ENCODE data around the gene HMHB1. TPM values are rescaled to one million over a fixed set of nuclear protein-coding genes. Genes with fewer than 3 reads are reported as not detected.

HMHB1 gene
- polyA plus RNA-seq, 1 donor from 2014 or later: not detected

- Histone ChIP-seq H3F3A (ENCODE audit: insufficient read depth, low read length, poor library complexity, severe bottlenecking) (no peaks in the 10 kb centered on the region), H3K79me2 (replicated peaks; ENCODE audit: insufficient read depth, low read length) (no peaks in the 10 kb centered on the region), H3K27ac (ENCODE audit: low read length) (no peak overlapping the region), H3K27me3 (ENCODE audit: insufficient read depth, low read depth, low read length) (no peaks in the 10 kb centered on the region), H2AFZ (ENCODE audit: low read depth, low read length) (no peak overlapping the region), H3K9ac (ENCODE audit: low read length) (no peak overlapping the region), H3K4me2 (ENCODE audit: low read length) (no peak overlapping the region), H3K4me3 (ENCODE audit: low read length) (no peak overlapping the region), H3K36me3 (ENCODE audit: insufficient read depth, low read length) (no peaks in the 10 kb centered on the region), H3K9me2 (ENCODE audit: insufficient read depth, low read length) (no peaks in the 10 kb centered on the region), H4K20me1 (ENCODE audit: insufficient read depth) (no peaks in the 10 kb centered on the region), H3K9me3 (ENCODE audit: low read length) (no peaks in the 10 kb centered on the region)
- TF ChIP-seq RAD21 (conservative IDR thresholded peaks at IDR 0.05): no peak
- no peak for TF ChIP-seq REST (IDR thresholded peaks at IDR 0.05; ENCODE audit: borderline replicate concordance)
- no peak for TF ChIP-seq MXI1 (conservative IDR thresholded peaks at IDR 0.05; ENCODE audit: poor library complexity, severe bottlenecking)
- TF ChIP-seq EP300 (conservative IDR thresholded peaks at IDR 0.05; ENCODE audit: poor library complexity, severe bottlenecking): no peak
- TF ChIP-seq CTCF (IDR thresholded peaks at IDR 0.05; ENCODE audit: poor library complexity, severe bottlenecking): no peak
- no peak for TF ChIP-seq POLR2AphosphoS5 (IDR thresholded peaks at IDR 0.05)
- no peak for TF ChIP-seq TAF1 (IDR thresholded peaks at IDR 0.05; ENCODE audit: low read depth)
- TF ChIP-seq SMC3 (conservative IDR thresholded peaks at IDR 0.05; ENCODE audit: poor library complexity): no peak
- TF ChIP-seq EZH2 (IDR thresholded peaks at IDR 0.05; ENCODE audit: borderline replicate concordance, insufficient read depth, low read length, poor library complexity, severe bottlenecking): no peak
Measured at GRCh38 chr5:143801252-143801939, 10.6 kb upstream of the HMHB1 start.

- Histone ChIP-seq H3K9ac (ENCODE audit: low read length) (no peak overlapping the region), H3K27me3 (ENCODE audit: insufficient read depth, low read depth, low read length) (no peaks in the 10 kb centered on the region), H3K79me2 (replicated peaks; ENCODE audit: insufficient read depth, low read length) (no peaks in the 10 kb centered on the region), H3K27ac (ENCODE audit: low read length) (no peak overlapping the region), H3K36me3 (ENCODE audit: insufficient read depth, low read length) (no peaks in the 10 kb centered on the region), H3K4me2 (ENCODE audit: low read length) (no peak overlapping the region), H2AFZ (ENCODE audit: low read depth, low read length) (no peak overlapping the region), H3F3A (ENCODE audit: insufficient read depth, low read length, poor library complexity, severe bottlenecking) (no peaks in the 10 kb centered on the region), H3K9me3 (ENCODE audit: low read length) (no peaks in the 10 kb centered on the region), H4K20me1 (ENCODE audit: insufficient read depth) (no peaks in the 10 kb centered on the region), H3K9me2 (ENCODE audit: insufficient read depth, low read length) (no peaks in the 10 kb centered on the region), H3K4me3 (ENCODE audit: low read length) (no peak overlapping the region)
- no peak for TF ChIP-seq POLR2AphosphoS5 (IDR thresholded peaks at IDR 0.05)
- no peak for TF ChIP-seq MXI1 (conservative IDR thresholded peaks at IDR 0.05; ENCODE audit: poor library complexity, severe bottlenecking)
- TF ChIP-seq CTCF (IDR thresholded peaks at IDR 0.05; ENCODE audit: poor library complexity, severe bottlenecking): no peak
- no peak for TF ChIP-seq SMC3 (conservative IDR thresholded peaks at IDR 0.05; ENCODE audit: poor library complexity)
- no peak for TF ChIP-seq TAF1 (IDR thresholded peaks at IDR 0.05; ENCODE audit: low read depth)
- TF ChIP-seq RAD21 (conservative IDR thresholded peaks at IDR 0.05): no peak
- TF ChIP-seq REST (IDR thresholded peaks at IDR 0.05; ENCODE audit: borderline replicate concordance): no peak
- no peak for TF ChIP-seq EP300 (conservative IDR thresholded peaks at IDR 0.05; ENCODE audit: poor library complexity, severe bottlenecking)
- TF ChIP-seq EZH2 (IDR thresholded peaks at IDR 0.05; ENCODE audit: borderline replicate concordance, insufficient read depth, low read length, poor library complexity, severe bottlenecking): no peak
Measured at GRCh38 chr5:143805861-143806260, 6.1 kb upstream of the HMHB1 start.
